H1 (cell line): ENCODE data around the gene FMNL2. TPM values are rescaled to one million over a fixed set of nuclear protein-coding genes. Genes with fewer than 3 reads are reported as not detected.

Experiments used
- ATF2 ChIP-seq: IDR thresholded peaks from 2 replicates; pipeline ENCODE4 v1.6.1; 2012; ENCODE audit warnings: low read length, inconsistent platforms
- CTBP2 ChIP-seq: IDR thresholded peaks from 2 replicates; pipeline ENCODE4 v1.7.0; 2011; ENCODE audit warnings: borderline replicate concordance, mild to moderate bottlenecking, moderate library complexity, mixed read lengths, low read length; ENCODE audit not compliant: insufficient read depth, insufficient read length
- ZNF274 ChIP-seq: IDR thresholded peaks from 2 replicates; pipeline ENCODE4 v1.7.0; 2012; ENCODE audit warnings: low read length, borderline replicate concordance; ENCODE audit errors: extremely low read depth
- polyA plus RNA-seq, 7 experiments: library from polyadenylated mRNA; depleted of rRNA in 3 of 7; stranded (reverse) in 5 of 7; unstranded in 2 of 7; fragments of >200 nt in 5 of 7; fragments of 200-250 nt in 2 of 7; gene quantifications; 1 replicate in 5 of 7; 2 replicates in 1 of 7; 4 replicates in 1 of 7; pipeline versions ENCODE4 v1.2.1 to v1.2.3, GENCODE V29; 2011 to 2013; ENCODE audit warnings: missing spikeins in 2 of 7, mixed read lengths in 2 of 7
- total RNA-seq: library from RNA; stranded (reverse); fragmentation: NEBNext Ultra II Directional; extraction: Animal tissue kit (Norgen Biotek cat#: 25700); gene quantifications from 2 replicates; pipeline ENCODE4 v1.2.1, GENCODE V29; 2021

Gene FMNL2
- total and polyA plus RNA-seq, 2 of the 8 experiments (the other 6 are each of a cell fraction or from before 2014, with no cell fraction given), result 15.5 to 45.1 TPM

DNA sequence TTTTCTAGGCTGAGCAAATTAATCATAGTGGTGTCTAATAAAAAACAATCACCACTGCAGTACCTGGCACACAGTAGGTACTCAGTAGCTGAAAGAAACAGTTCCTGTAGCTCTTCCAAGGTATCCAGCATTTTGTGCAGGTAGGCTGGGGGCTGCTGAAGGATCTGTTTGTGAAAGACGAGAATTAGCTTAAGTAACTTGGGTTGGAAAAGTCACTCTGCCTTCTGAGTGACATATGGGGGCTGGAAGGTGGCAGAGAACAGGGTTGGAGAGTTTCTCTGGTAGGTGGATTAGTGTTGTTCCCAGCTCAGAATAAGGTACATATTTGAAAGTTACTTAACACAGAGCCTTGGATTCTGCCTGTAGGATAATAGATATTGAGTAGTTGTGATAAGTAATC, 72.8 kb downstream of the FMNL2 start (continued):
- TF ChIP-seq ZNF274 (no peak), ATF2 (no peak), CTBP2 (no peak)
